Heart right ventricle (tissue), 16 donors: ENCODE measurements around the gene MIDN. TPM values are rescaled to one million over a fixed set of nuclear protein-coding genes. Genes with fewer than 3 reads are reported as not detected.
"Not testable (repeated sequence)": the region's sequence is repeated elsewhere in the genome, so short reads cannot be mapped to it uniquely, and the experiment has no call there.

Source experiments
- ATAC-seq, 8 donors: fragments of 200-7000 bp; cut with Tn5 transposase; one replicate each; pipeline ENCODE4 v1.9.1; 2020; ENCODE audit warnings: mild to moderate bottlenecking in 8 of 8, moderate library complexity in 8 of 8, moderate number of reproducible peaks in 1 of 8
- DNase-seq, 2 donors: peaks; one replicate each; pipeline ENCODE4 v3.0.0-alpha.2; 2020
- H3K27ac ChIP-seq, 10 donors: fragments of 200-600 bp; sonication (generic) in 2 of 10; one replicate each; pipeline versions ENCODE4 v1.5.0 to v1.8.0; 2020 to 2022; ENCODE audit warnings: mild to moderate bottlenecking in 3 of 10
- H3K27me3 ChIP-seq, 7 donors: fragments of 200-600 bp; one replicate each; pipeline ENCODE4 v1.8.0; 2021 to 2022; ENCODE audit warnings: mild to moderate bottlenecking in 2 of 7
- H3K36me3 ChIP-seq, 9 donors: fragments of 200-600 bp; sonication (generic) in 1 of 9; one replicate each; pipeline versions ENCODE4 v1.5.0 to v1.8.0; 2020 to 2022; ENCODE audit warnings: mild to moderate bottlenecking in 2 of 9
- H3K4me1 ChIP-seq, 9 donors: fragments of 200-600 bp; sonication (generic) in 1 of 9; one replicate each; pipeline versions ENCODE4 v1.5.0 to v1.8.0; 2020 to 2022; ENCODE audit warnings: mild to moderate bottlenecking in 4 of 9
- H3K4me3 ChIP-seq, 10 donors: fragments of 200-600 bp; sonication (generic) in 2 of 10; one replicate each; pipeline versions ENCODE4 v1.5.0 to v1.8.0; 2020 to 2022; ENCODE audit warnings: mild to moderate bottlenecking in 7 of 10, moderate library complexity in 2 of 10
- H3K9me3 ChIP-seq, 11 donors: fragments of 200-600 bp in 10 of 11; sonication (generic) in 2 of 11; one replicate each; pipeline versions ENCODE4 v1.5.0 to v1.8.0; 2013 to 2022; ENCODE audit warnings: mild to moderate bottlenecking in 2 of 11, control low read depth in 1 of 11, moderate library complexity in 1 of 11
- CTCF ChIP-seq, 9 donors: fragments of 200-600 bp; sonication (generic) in 2 of 9; IDR thresholded peaks; one replicate each; pipeline versions ENCODE4 v1.5.0 to v1.8.0; 2021 to 2022; ENCODE audit warnings: antibody characterized with exemption in 9 of 9, mild to moderate bottlenecking in 5 of 9, moderate library complexity in 1 of 9
- WGBS, 2 donors: extraction: QIAGEN DNeasy Blood & Tissue Kit; methylation state at CpG; one replicate each; pipeline ENCODE4 v1.1.7; 2013; ENCODE audit warnings: inconsistent platforms in 1 of 2; 5-methylcytosine and 5-hydroxymethylcytosine counted together
- intact Hi-C, 10 donors: fragments of 100-400 bp; cut with DNase I; formaldehyde crosslinking; loops; one replicate each; pipeline versions ENCODE4 v1.11.1 to v1.14.2; 2022
- polyA plus RNA-seq, 2 donors: library from polyadenylated mRNA; stranded (reverse); fragments of 200-250 nt; gene quantifications; one replicate each; pipeline ENCODE4 v1.2.3, GENCODE V29; 2013
- total RNA-seq, 10 donors: library from RNA; stranded (reverse); fragmentation: NEBNext Ultra II Directional in 3 of 10; extraction: Animal tissue kit (Norgen Biotek cat#: 25700) in 3 of 10; gene quantifications; one replicate each; pipeline versions ENCODE4 v1.2.1 to v1.2.4, GENCODE V29; 2021 to 2023
- donor health status: Arrhythmogenic right ventricular cardiomyopathy.
- donor health status: ischemic (EF 13 %, LVEDD 7.1; RV severe dilation, severe dysfunction).
- donor health status: healthy with polysubstance abuse.
- donor health status: DM: no; HTN: yes; CAD: no.
- donor health status: DM: no; HTN: no; CAD: no.
- donor health status: ischemic (EF 25% LVEDD 6.9; RV normal size, moderate dysfunction).
- donor health status: ischemic (EF 25% LVEDD 5.7; RV mildly dilated, moderate dysfunction).
- donor health status: healthy.
- donor health status: DM: yes; HTN: yes; CAD: no.
- donor health status: Ischemic cardiomyopathy.
- donor health status: ischemic (EF 35%, LVEDD 5.7; RV mildly dilated, moderate dysfunction).
- donor health status: nonischemic (EF 11% LVEDD 7.7; RV severe dilation, severe dysfunction).
- donor health status: DM: yes; HTN: yes; CAD: no.
- donor health status: PGD.
- donor health status: ischemic (EF 29% LVEDD 5.4; RV normal size, mild dysfunction).
- donor health status: nonischemic (EF 23%, LVEDD 6.1; RV moderate dilation, normal function).

The MIDN gene
- total and polyA plus RNA-seq, 12 donors: 22.7 to 236 (median 63.7) TPM

GRCh38 chr19:1206150-1206863 is 42.1 kb upstream of the MIDN start:
- peak overlapping the region; percentile 62 to 96 (median 88) for H3K27ac ChIP-seq
- H3K9me3 ChIP-seq: no peaks in the 10 kb centered on the region
- 1% methylated on average over 60 to 78 of the region's 78 CpGs for WGBS, 2 donors
- peaks cover 17 to 62% (median 49%) of the 10 kb centered on the region in 9 donors for H3K4me1 ChIP-seq
- peaks cover 0 to 14% (median 3%) of the 10 kb centered on the region in 9 donors for H3K36me3 ChIP-seq
- DNase-seq: peak in 1 of 2 donors; percentile 10
- intact Hi-C loops: no loop called here
- ATAC-seq: no peak
- TF ChIP-seq CTCF (IDR thresholded peaks at IDR 0.05): no peak
- H3K27me3 ChIP-seq: no peaks in the 10 kb centered on the region
- peak overlapping the region; percentile 69 to 94 (median 80) for H3K4me3 ChIP-seq

GRCh38 chr19:1206864-1207450 is 41.4 kb upstream of the MIDN start:
- Histone ChIP-seq H3K9me3 (no peaks in the 10 kb centered on the region), H3K4me1 (peaks cover 23 to 68% (median 56%) of the 10 kb centered on the region in 9 donors), H3K27ac (peak overlapping the region; percentile 62 to 96 (median 88)), H3K36me3 (peaks cover 0 to 14% (median 5%) of the 10 kb centered on the region in 9 donors), H3K4me3 (peak overlapping the region; percentile 69 to 94 (median 80)), H3K27me3 (no peaks in the 10 kb centered on the region)
- intact Hi-C loops: no loop called here
- 2% methylated on average over 38 of the region's 38 CpGs for WGBS, 2 donors
- DNase-seq (no peak), ATAC-seq (peak; percentile 0 to 27 (median 4))
- no peak for TF ChIP-seq CTCF (IDR thresholded peaks at IDR 0.05)

GRCh38 chr19:1208830-1209229 is 39.6 kb upstream of the MIDN start:
- peak overlapping the region in 7 of 10 donors; percentile 10 to 96 (median 87) for H3K27ac ChIP-seq
- H3K4me1 ChIP-seq: peaks cover 30 to 78% (median 72%) of the 10 kb centered on the region in 9 donors
- DNase-seq, H3K9me3 ChIP-seq, ATAC-seq, intact Hi-C loops, H3K27me3 ChIP-seq: not testable (repeated sequence)
- peaks cover 0 to 21% (median 6%) of the 10 kb centered on the region in 9 donors for H3K36me3 ChIP-seq
- WGBS, 2 donors: 71 to 73% methylated on average over 10 of the region's 10 CpGs
- peak overlapping the region in 1 of 10 donors; percentile 94 for H3K4me3 ChIP-seq

GRCh38 chr19:1210227-1210538 is 38.2 kb upstream of the MIDN start:
- H3K36me3 ChIP-seq: peaks cover 0 to 21% (median 6%) of the 10 kb centered on the region in 9 donors
- H3K4me3 ChIP-seq: no peak overlapping the region
- 87 to 94% methylated on average over 13 of the region's 13 CpGs for WGBS, 2 donors
- peaks cover 37 to 86% (median 76%) of the 10 kb centered on the region in 9 donors for H3K4me1 ChIP-seq
- intact Hi-C loops: loop anchor here in 1 of 10 donors (2.0 kb wide), 1 partner anchor 59 kb away; the partner anchor contains the start of gene CIRBP
- DNase-seq (no peak), ATAC-seq (no peak)
- H3K9me3 ChIP-seq: no peaks in the 10 kb centered on the region
- H3K27me3 ChIP-seq: no peaks in the 10 kb centered on the region
- H3K27ac ChIP-seq: peak overlapping the region in 4 of 10 donors; percentile 14 to 87 (median 40)
- TF ChIP-seq CTCF (IDR thresholded peaks at IDR 0.05): no peak
